Measurements from ENCODE around the gene ELF5. TPM values are rescaled to one million over a fixed set of nuclear protein-coding genes. Genes with fewer than 3 reads are reported as not detected.

The ELF5 gene
- polyA plus RNA-seq, 1 donor from 2014 or later: not detected

- Histone ChIP-seq H4K20me1 (ENCODE audit: insufficient read depth) (no peaks in the 10 kb centered on the region), H3K9me2 (ENCODE audit: insufficient read depth, low read length) (no peaks in the 10 kb centered on the region), H3K9me3 (ENCODE audit: low read length) (no peaks in the 10 kb centered on the region), H3K79me2 (replicated peaks; ENCODE audit: insufficient read depth, low read length) (no peaks in the 10 kb centered on the region), H3F3A (ENCODE audit: insufficient read depth, low read length, poor library complexity, severe bottlenecking) (no peaks in the 10 kb centered on the region), H3K27me3 (ENCODE audit: insufficient read depth, low read depth, low read length) (no peaks in the 10 kb centered on the region), H3K9ac (ENCODE audit: low read length) (no peak overlapping the region), H3K27ac (ENCODE audit: low read length) (no peak overlapping the region), H3K36me3 (ENCODE audit: insufficient read depth, low read length) (no peaks in the 10 kb centered on the region), H3K4me2 (ENCODE audit: low read length) (no peak overlapping the region), H3K4me3 (ENCODE audit: low read length) (no peak overlapping the region), H2AFZ (ENCODE audit: low read depth, low read length) (no peak overlapping the region)
- TF ChIP-seq, protein P1, sequence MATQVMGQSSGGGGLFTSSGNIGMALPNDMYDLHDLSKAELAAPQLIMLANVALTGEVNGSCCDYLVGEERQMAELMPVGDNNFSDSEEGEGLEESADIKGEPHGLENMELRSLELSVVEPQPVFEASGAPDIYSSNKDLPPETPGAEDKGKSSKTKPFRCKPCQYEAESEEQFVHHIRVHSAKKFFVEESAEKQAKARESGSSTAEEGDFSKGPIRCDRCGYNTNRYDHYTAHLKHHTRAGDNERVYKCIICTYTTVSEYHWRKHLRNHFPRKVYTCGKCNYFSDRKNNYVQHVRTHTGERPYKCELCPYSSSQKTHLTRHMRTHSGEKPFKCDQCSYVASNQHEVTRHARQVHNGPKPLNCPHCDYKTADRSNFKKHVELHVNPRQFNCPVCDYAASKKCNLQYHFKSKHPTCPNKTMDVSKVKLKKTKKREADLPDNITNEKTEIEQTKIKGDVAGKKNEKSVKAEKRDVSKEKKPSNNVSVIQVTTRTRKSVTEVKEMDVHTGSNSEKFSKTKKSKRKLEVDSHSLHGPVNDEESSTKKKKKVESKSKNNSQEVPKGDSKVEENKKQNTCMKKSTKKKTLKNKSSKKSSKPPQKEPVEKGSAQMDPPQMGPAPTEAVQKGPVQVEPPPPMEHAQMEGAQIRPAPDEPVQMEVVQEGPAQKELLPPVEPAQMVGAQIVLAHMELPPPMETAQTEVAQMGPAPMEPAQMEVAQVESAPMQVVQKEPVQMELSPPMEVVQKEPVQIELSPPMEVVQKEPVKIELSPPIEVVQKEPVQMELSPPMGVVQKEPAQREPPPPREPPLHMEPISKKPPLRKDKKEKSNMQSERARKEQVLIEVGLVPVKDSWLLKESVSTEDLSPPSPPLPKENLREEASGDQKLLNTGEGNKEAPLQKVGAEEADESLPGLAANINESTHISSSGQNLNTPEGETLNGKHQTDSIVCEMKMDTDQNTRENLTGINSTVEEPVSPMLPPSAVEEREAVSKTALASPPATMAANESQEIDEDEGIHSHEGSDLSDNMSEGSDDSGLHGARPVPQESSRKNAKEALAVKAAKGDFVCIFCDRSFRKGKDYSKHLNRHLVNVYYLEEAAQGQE (IDR thresholded peaks at IDR 0.05; ENCODE audit: borderline replicate concordance): no peak
- TF ChIP-seq EZH2 (IDR thresholded peaks at IDR 0.05; ENCODE audit: borderline replicate concordance, insufficient read depth, low read length, poor library complexity, severe bottlenecking) (no peak), RAD21 (conservative IDR thresholded peaks at IDR 0.05) (no peak), POLR2AphosphoS5 (IDR thresholded peaks at IDR 0.05) (no peak), MXI1 (conservative IDR thresholded peaks at IDR 0.05; ENCODE audit: poor library complexity, severe bottlenecking) (no peak), CTCF (IDR thresholded peaks at IDR 0.05; ENCODE audit: poor library complexity, severe bottlenecking) (no peak), SMC3 (conservative IDR thresholded peaks at IDR 0.05; ENCODE audit: poor library complexity) (no peak), EP300 (conservative IDR thresholded peaks at IDR 0.05; ENCODE audit: poor library complexity, severe bottlenecking) (no peak)
Measured at GRCh38 chr11:34525098-34525497, 11.5 kb upstream of the ELF5 start.

DNA sequence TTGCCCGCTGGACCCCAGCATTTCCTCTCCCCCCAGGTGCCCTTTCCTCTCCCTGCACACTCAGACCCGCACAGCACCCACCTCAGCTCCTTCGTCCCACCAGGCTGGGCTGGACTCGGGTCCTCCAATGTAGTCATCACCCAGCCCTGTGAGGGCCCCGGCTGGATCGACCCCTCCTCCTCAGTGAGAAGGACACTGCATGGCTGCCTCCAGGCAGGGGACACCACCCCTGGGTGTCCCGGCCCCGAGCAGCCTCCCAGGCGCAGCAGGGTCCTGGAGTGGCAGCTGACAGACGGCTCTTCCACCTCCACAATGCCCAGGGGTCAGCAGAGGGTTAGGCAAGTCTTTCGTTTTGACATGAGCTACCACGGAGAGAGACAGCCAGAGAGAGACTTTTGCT, 11.1 kb upstream of the ELF5 start:
- no peaks in the 10 kb centered on the region for H3K79me2 ChIP-seq (replicated peaks; ENCODE audit: insufficient read depth, low read length)
- no peaks in the 10 kb centered on the region for H3K27me3 ChIP-seq (ENCODE audit: insufficient read depth, low read depth, low read length)
- H3K27ac ChIP-seq (ENCODE audit: low read length): no peak overlapping the region
- H3K36me3 ChIP-seq (ENCODE audit: insufficient read depth, low read length): no peaks in the 10 kb centered on the region
- H3K4me3 ChIP-seq (ENCODE audit: low read length): no peak overlapping the region
- TF ChIP-seq EZH2 (IDR thresholded peaks at IDR 0.05; ENCODE audit: borderline replicate concordance, insufficient read depth, low read length, poor library complexity, severe bottlenecking) (no peak), MXI1 (conservative IDR thresholded peaks at IDR 0.05; ENCODE audit: poor library complexity, severe bottlenecking) (no peak), TAF1 (IDR thresholded peaks at IDR 0.05; ENCODE audit: low read depth) (no peak), POLR2AphosphoS5 (IDR thresholded peaks at IDR 0.05) (no peak), EP300 (conservative IDR thresholded peaks at IDR 0.05; ENCODE audit: poor library complexity, severe bottlenecking) (no peak), SMC3 (conservative IDR thresholded peaks at IDR 0.05; ENCODE audit: poor library complexity) (no peak)
- TF ChIP-seq, protein P1 (IDR thresholded peaks at IDR 0.05; ENCODE audit: borderline replicate concordance): no peak
- no peaks in the 10 kb centered on the region for H3K9me3 ChIP-seq (ENCODE audit: low read length)
- no peaks in the 10 kb centered on the region for H3F3A ChIP-seq (ENCODE audit: insufficient read depth, low read length, poor library complexity, severe bottlenecking)
- H3K4me2 ChIP-seq (ENCODE audit: low read length): no peak overlapping the region
- H3K9ac ChIP-seq (ENCODE audit: low read length): no peak overlapping the region
- no peak overlapping the region for H2AFZ ChIP-seq (ENCODE audit: low read depth, low read length)
- no peaks in the 10 kb centered on the region for H4K20me1 ChIP-seq (ENCODE audit: insufficient read depth)
- no peaks in the 10 kb centered on the region for H3K9me2 ChIP-seq (ENCODE audit: insufficient read depth, low read length)

Data from neural cell (in vitro differentiated cells).